PC-3 (cell line): ENCODE measurements around the gene PRICKLE2. TPM values are rescaled to one million over a fixed set of nuclear protein-coding genes. Genes with fewer than 3 reads are reported as not detected.

Experiments used
- ATAC-seq: fragments of 200-7000 bp; cut with Tn5 transposase; 2 replicates; pipeline ENCODE4 v1.9.1; 2020; ENCODE audit warnings: mild to moderate bottlenecking, moderate library complexity
- BruUV-seq: library from RNA; stranded (reverse); fragments of 400-500 nt; replicated peaks from 2 replicates; lab custom pipeline; 2021; lab: Mats Ljungman, UMichigan
- CTCF ChIA-PET: fragments of 300-600 bp; sonication (Branson Sonifier 250); formaldehyde crosslinking; loops from one replicate; lab custom pipeline; 2022; ENCODE audit warnings: antibody characterized with exemption; lab: Charles Lee
- POLR2A ChIA-PET: fragments of 300-600 bp; sonication (Branson Sonifier 250); formaldehyde crosslinking; loops from one replicate; lab custom pipeline; 2022; ENCODE audit warnings: antibody characterized with exemption; ENCODE audit not compliant: unreplicated experiment; lab: Charles Lee
- DNase-seq: peaks from one replicate; pipeline ENCODE4 v3.0.0-alpha.2; 2015
- H2AFZ ChIP-seq: fragments of 300-600 bp; sonication (generic); 2 replicates; pipeline ENCODE4 v1.6.0; 2016; ENCODE audit warnings: antibody characterized with exemption, low read length
- H3F3A ChIP-seq: fragments of 300-600 bp; sonication (generic); one replicate; pipeline ENCODE4 v1.6.0; 2017; ENCODE audit warnings: antibody characterized with exemption, low read length, control low read depth, mild to moderate bottlenecking; ENCODE audit not compliant: unreplicated experiment
- H3K27ac ChIP-seq: fragments of 300-600 bp; sonication (generic); 2 replicates; pipeline ENCODE4 v1.5.1; 2016; ENCODE audit warnings: mild to moderate bottlenecking, low read length
- H3K27me3 ChIP-seq: fragments of 300-600 bp; sonication (generic); 2 replicates; pipeline ENCODE4 v1.6.1; 2016; ENCODE audit warnings: low read length, mixed read lengths
- H3K36me3 ChIP-seq: fragments of 300-600 bp; sonication (generic); 2 replicates; pipeline ENCODE4 v1.6.1; 2016; ENCODE audit warnings: low read depth, mixed run types, low read length, mixed read lengths
- H3K4me1 ChIP-seq: fragments of 300-600 bp; sonication (generic); 2 replicates; pipeline ENCODE4 v1.5.1; 2016; ENCODE audit warnings: low read length; ENCODE audit not compliant: insufficient read depth
- H3K4me2 ChIP-seq: fragments of 300-600 bp; sonication (generic); 2 replicates; pipeline ENCODE4 v1.6.0; 2016; ENCODE audit warnings: low read length
- H3K4me3 ChIP-seq: fragments of 300-600 bp; sonication (generic); 2 replicates; pipeline ENCODE4 v1.5.1; 2016; ENCODE audit warnings: mild to moderate bottlenecking, low read length, mixed read lengths
- H3K79me2 ChIP-seq: fragments of 300-600 bp; sonication (generic); 2 replicates; pipeline ENCODE4 v1.6.1; 2017; ENCODE audit warnings: low read length, mixed read lengths
- H3K9ac ChIP-seq: fragments of 300-600 bp; sonication (generic); 2 replicates; pipeline ENCODE4 v1.6.0; 2016; ENCODE audit warnings: mild to moderate bottlenecking, low read length
- H3K9me2 ChIP-seq: fragments of 300-600 bp; sonication (generic); replicated peaks from 2 replicates; pipeline ENCODE4 v1.6.1; 2016; ENCODE audit warnings: mixed run types, low read length, mixed read lengths
- H3K9me3 ChIP-seq: fragments of 300-600 bp; sonication (generic); 2 replicates; pipeline ENCODE4 v1.6.1; 2016; ENCODE audit warnings: low read length, mixed read lengths
- H4K20me1 ChIP-seq: fragments of 300-600 bp; sonication (generic); 2 replicates; pipeline ENCODE4 v1.6.1; 2016; ENCODE audit warnings: low read length, mixed read lengths
- EZH2 ChIP-seq: fragments of 300-600 bp; sonication (generic); IDR thresholded peaks from one replicate; pipeline ENCODE4 v1.6.1; 2017; ENCODE audit warnings: antibody characterized with exemption, mild to moderate bottlenecking, low read length; ENCODE audit not compliant: unreplicated experiment
- EZH2phosphoT487 ChIP-seq: fragments of 300-600 bp; sonication (generic); IDR thresholded peaks from 2 replicates; pipeline ENCODE4 v1.6.1; 2018; ENCODE audit warnings: mild to moderate bottlenecking, antibody characterized with exemption, low read length, borderline replicate concordance
- intact Hi-C: fragments of 100-400 bp; cut with micrococcal nuclease; formaldehyde crosslinking; loops from 2 replicates; pipeline ENCODE4 v1.9.0; 2023
- total RNA-seq: library from RNA; depleted of rRNA; stranded (reverse); fragments of >200 nt; gene quantifications from 2 replicates; pipeline ENCODE4 v1.2.3, GENCODE V29; 2014
- TF ChIP-seq, protein P1 (sequence below): fragments of 300-600 bp; sonication (generic); conservative IDR thresholded peaks from 2 replicates; pipeline ENCODE4 v1.5.1; 2017; ENCODE audit warnings: antibody characterized with exemption, low read depth, mild to moderate bottlenecking, low read length

The PRICKLE2 gene
- total RNA-seq, 1 experiment from 2014 or later, result 1.8 TPM

DNA sequence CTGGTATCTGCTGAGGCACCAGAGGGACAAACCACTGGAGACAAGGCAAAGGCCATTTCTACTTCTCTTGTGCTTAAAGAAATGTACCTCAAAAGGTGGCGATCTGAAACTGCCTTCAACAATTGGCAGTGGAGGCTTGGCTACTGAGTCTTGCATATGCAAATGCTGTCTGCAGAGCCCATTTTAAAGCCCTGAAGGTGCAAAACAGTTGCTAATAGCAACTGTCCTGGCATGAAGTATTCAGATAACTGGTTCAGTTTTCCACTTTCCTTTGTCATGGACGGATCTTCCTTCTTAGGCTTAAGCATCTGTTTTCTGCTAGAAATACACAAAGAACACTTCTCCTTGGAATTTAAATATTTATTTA lies 130.6 kb downstream of the PRICKLE2 start:
- no peaks in the 10 kb centered on the region for H3F3A ChIP-seq
- ATAC-seq (no peak), DNase-seq (no peak)
- ChIA-PET POLR2A (no interaction called here), CTCF (no interaction called here)
- peak overlapping the region; percentile 24; the same call in 1 of the 2 replicates for H3K4me2 ChIP-seq
- H3K9me3 ChIP-seq, result no peaks in the 10 kb centered on the region
- no peaks in the 10 kb centered on the region for H3K79me2 ChIP-seq
- no TSS peak for BruUV-seq
- H3K27ac ChIP-seq, result peak overlapping the region; percentile 89
- H2AFZ ChIP-seq, result no peak overlapping the region
- H3K27me3 ChIP-seq, result no peaks in the 10 kb centered on the region
- peak overlapping the region; percentile 47; the same call in 1 of the 2 replicates for H3K9ac ChIP-seq
- peaks cover 39% of the 10 kb centered on the region for H3K4me1 ChIP-seq
- no peak overlapping the region for H3K4me3 ChIP-seq
- intact Hi-C loops, result loop anchor here (1.0 to 5.0 kb wide), 3 partner anchors 31 to 66 kb away; no protein-coding TSS in a partner anchor
- H3K9me2 ChIP-seq, result no peaks in the 10 kb centered on the region
- no peaks in the 10 kb centered on the region for H4K20me1 ChIP-seq
- no peak for TF ChIP-seq EZH2
- TF ChIP-seq EZH2phosphoT487, result no peak
- TF ChIP-seq, protein P1, sequence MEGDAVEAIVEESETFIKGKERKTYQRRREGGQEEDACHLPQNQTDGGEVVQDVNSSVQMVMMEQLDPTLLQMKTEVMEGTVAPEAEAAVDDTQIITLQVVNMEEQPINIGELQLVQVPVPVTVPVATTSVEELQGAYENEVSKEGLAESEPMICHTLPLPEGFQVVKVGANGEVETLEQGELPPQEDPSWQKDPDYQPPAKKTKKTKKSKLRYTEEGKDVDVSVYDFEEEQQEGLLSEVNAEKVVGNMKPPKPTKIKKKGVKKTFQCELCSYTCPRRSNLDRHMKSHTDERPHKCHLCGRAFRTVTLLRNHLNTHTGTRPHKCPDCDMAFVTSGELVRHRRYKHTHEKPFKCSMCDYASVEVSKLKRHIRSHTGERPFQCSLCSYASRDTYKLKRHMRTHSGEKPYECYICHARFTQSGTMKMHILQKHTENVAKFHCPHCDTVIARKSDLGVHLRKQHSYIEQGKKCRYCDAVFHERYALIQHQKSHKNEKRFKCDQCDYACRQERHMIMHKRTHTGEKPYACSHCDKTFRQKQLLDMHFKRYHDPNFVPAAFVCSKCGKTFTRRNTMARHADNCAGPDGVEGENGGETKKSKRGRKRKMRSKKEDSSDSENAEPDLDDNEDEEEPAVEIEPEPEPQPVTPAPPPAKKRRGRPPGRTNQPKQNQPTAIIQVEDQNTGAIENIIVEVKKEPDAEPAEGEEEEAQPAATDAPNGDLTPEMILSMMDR, result no peak
- H3K36me3 ChIP-seq, result no peaks in the 10 kb centered on the region

DNA sequence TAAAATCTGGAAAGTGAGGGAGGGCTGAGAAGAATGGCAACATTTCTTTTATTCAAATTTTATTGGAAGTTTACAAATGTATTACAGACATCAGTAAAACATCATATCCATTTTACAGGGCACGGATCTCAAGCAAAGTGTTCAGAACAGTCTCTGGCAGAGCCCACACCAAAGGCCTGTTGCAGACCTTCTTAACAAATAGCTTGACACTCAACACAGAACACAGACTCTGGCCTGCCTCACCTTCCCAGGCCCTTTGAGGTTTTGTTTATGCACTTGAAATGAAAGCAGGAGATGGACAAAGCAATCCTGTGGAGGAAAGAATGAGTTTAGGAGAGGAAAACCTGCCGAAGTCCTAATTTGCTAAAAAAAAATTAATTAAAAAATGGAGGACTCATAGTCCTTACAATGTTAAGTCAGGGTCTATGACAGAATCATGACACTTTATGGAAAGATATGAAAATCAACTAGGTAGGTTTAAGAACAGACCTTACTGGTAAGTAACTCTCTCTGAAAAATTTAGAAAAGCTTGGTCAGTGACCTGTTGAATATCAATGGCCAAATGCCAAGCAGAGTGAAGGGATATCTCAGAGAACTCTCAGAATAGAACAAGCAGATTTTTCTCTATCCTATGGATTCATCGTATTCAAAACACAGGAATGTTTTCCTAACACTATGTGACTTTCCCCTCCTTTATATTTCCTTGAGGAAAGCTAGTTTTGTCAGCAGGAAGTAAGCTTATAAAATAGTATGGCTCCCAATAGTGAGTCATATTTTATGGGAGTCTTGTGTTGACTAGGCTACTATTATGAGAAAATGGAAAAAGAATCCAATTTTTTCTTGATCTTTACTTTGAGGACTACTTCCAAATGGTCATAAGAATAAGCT lies 131.2 kb downstream of the PRICKLE2 start:
- TF ChIP-seq EZH2 (no peak), EZH2phosphoT487 (no peak)
- TF ChIP-seq, protein P1, result no peak
- Histone ChIP-seq H3K4me2 (peak overlapping the region; percentile 39), H4K20me1 (no peaks in the 10 kb centered on the region), H2AFZ (no peak overlapping the region), H3K4me3 (no peak overlapping the region), H3K27me3 (no peaks in the 10 kb centered on the region), H3K4me1 (peaks cover 37% of the 10 kb centered on the region), H3F3A (no peaks in the 10 kb centered on the region), H3K9me2 (no peaks in the 10 kb centered on the region), H3K36me3 (no peaks in the 10 kb centered on the region), H3K9ac (peak overlapping the region; percentile 61), H3K27ac (peak overlapping the region; percentile 89), H3K9me3 (no peaks in the 10 kb centered on the region), H3K79me2 (no peaks in the 10 kb centered on the region)
- ATAC-seq (peak; percentile 72), DNase-seq (peak; percentile 73)
- no TSS peak for BruUV-seq
- intact Hi-C loops, result loop anchor here (1.0 to 5.0 kb wide), 3 partner anchors 31 to 67 kb away; no protein-coding TSS in a partner anchor
- CTCF ChIA-PET, result no interaction called here
- POLR2A ChIA-PET, result no interaction called here

DNA sequence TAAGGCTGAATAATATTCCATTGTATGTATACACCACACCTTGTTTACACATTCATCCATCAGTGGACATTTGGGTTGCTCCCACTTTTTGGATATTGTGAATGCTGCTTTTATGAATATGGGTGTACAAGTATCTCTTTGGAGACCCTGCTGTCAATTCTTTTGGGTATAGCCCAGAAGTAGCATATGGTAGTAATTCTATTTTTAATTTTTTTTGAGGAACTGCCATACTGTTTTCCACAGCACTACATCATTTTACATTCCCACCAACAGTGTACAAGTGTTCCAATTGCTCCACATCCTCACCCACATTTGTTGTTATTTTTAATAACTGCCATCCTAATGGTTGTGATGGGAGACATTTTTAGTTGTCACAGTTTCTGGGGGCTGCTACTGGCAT lies 132.1 kb downstream of the PRICKLE2 start:
- H3K36me3 ChIP-seq, result no peaks in the 10 kb centered on the region
- H3K79me2 ChIP-seq, result no peaks in the 10 kb centered on the region
- no peak overlapping the region for H3K9ac ChIP-seq
- no peaks in the 10 kb centered on the region for H3F3A ChIP-seq
- H3K4me1 ChIP-seq, result peaks cover 30% of the 10 kb centered on the region
- H2AFZ ChIP-seq, result no peak overlapping the region
- no peaks in the 10 kb centered on the region for H3K9me3 ChIP-seq
- no peak overlapping the region for H3K4me2 ChIP-seq
- peak overlapping the region; percentile 89 for H3K27ac ChIP-seq
- H3K4me3 ChIP-seq, result no peak overlapping the region
- ATAC-seq (no peak), DNase-seq (no peak)
- POLR2A ChIA-PET, result no interaction called here
- intact Hi-C loops, result loop anchor here (5.0 kb wide), 1 partner anchor 61 kb away; no protein-coding TSS in a partner anchor
- H4K20me1 ChIP-seq, result no peaks in the 10 kb centered on the region
- no peaks in the 10 kb centered on the region for H3K27me3 ChIP-seq
- H3K9me2 ChIP-seq, result no peaks in the 10 kb centered on the region
- TF ChIP-seq EZH2phosphoT487 (no peak), EZH2 (no peak)
- TF ChIP-seq, protein P1, result no peak
- CTCF ChIA-PET, result no interaction called here
- no TSS peak for BruUV-seq
